ENCODE measurements around the gene LTO1.

Gene LTO1, protein sequence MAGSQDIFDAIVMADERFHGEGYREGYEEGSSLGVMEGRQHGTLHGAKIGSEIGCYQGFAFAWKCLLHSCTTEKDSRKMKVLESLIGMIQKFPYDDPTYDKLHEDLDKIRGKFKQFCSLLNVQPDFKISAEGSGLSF

DNA sequence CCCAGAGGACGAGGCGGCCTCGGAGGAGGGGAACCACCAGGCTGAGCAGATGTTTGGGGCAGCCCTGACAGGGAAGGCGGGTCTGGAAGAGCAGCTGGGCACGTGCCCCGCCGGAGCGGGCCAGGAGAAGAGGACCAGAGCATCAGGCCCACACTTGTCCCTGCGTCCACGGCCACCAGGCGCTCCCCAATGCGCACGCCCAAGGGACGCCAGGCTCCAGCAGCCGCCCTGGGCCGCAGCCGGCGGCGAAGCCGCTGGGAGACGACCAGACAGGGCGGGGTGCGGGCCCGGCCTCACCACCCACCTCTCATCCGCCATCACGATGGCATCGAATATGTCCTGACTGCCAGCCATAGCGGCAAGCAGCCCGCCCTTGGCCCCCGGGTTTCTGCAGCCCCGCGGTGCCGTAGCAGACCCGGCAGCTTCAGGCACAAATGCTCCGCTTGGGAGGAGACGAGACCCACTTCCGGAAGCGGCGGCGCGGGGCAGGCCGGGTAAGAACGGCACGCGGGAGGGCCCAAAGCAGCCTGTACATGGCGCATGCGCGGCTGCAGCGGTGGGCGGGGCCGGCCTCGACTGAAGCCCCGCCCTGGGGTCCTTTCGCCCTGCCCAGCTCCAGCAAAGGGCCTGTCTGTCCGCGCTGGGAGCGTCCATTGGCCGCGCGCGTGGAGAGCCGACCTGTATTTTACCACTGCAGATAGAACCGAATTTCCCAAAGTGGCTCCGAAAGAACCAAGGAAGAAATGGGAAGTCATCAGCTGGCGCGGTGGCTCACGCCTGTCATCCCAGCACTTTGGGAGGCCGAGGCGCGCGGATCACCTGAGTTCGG, at the start of gene LTO1:
Gene LTO1 (minus strand): TSS at position 468 of the 829 bp plus-strand sequence. CDS start 114 bp downstream, at position 354.
- Histone ChIP-seq H3K4me3 (ENCODE audit: low read depth, low read length) (peak within 1 kb of the TSS; percentile 87), H3K9me3 (ENCODE audit: severe bottlenecking) (no peaks in the 10 kb centered on the region), H3K36me3 (peaks cover 18% of the 10 kb centered on the region), H3K27me3 (ENCODE audit: insufficient read depth, low read depth, severe bottlenecking) (no peaks in the 10 kb centered on the region), H3K27ac (peak within 1 kb of the TSS; percentile 82)
- DNase-seq: peak; percentile 93
- TF ChIP-seq, protein P1, sequence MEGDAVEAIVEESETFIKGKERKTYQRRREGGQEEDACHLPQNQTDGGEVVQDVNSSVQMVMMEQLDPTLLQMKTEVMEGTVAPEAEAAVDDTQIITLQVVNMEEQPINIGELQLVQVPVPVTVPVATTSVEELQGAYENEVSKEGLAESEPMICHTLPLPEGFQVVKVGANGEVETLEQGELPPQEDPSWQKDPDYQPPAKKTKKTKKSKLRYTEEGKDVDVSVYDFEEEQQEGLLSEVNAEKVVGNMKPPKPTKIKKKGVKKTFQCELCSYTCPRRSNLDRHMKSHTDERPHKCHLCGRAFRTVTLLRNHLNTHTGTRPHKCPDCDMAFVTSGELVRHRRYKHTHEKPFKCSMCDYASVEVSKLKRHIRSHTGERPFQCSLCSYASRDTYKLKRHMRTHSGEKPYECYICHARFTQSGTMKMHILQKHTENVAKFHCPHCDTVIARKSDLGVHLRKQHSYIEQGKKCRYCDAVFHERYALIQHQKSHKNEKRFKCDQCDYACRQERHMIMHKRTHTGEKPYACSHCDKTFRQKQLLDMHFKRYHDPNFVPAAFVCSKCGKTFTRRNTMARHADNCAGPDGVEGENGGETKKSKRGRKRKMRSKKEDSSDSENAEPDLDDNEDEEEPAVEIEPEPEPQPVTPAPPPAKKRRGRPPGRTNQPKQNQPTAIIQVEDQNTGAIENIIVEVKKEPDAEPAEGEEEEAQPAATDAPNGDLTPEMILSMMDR (IDR thresholded peaks at IDR 0.05; ENCODE audit: low read depth, low read length): no peak

DNA sequence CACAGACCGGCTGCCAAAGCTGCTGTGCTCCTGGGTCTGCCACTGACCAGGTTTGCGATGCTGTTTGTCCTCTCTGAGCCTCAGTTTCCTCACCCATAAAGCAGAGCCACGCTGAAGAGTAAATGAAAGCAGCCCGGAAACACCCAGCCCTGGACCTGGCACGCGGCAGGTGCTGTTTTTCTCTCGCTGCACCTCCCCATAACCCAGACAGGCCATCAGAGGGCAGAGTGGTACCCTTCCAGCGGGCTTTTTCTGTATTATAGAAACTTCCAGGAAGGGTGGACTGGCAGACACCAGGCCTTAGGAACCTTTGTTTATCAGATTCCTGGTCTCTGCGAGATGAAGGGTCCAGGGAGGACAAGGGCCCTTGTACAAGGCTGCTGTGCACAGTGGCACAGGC, 46.6 kb upstream of the LTO1 start:
- Histone ChIP-seq H3K27me3 (ENCODE audit: insufficient read depth, low read depth, severe bottlenecking) (no peaks in the 10 kb centered on the region), H3K9me3 (ENCODE audit: severe bottlenecking) (no peaks in the 10 kb centered on the region), H3K4me3 (ENCODE audit: low read depth, low read length) (no peak overlapping the region), H3K36me3 (no peaks in the 10 kb centered on the region), H3K27ac (no peak overlapping the region)
- peak; percentile 20 for DNase-seq
- TF ChIP-seq, protein P1 (IDR thresholded peaks at IDR 0.05; ENCODE audit: low read depth, low read length): peak; percentile 58

DNA sequence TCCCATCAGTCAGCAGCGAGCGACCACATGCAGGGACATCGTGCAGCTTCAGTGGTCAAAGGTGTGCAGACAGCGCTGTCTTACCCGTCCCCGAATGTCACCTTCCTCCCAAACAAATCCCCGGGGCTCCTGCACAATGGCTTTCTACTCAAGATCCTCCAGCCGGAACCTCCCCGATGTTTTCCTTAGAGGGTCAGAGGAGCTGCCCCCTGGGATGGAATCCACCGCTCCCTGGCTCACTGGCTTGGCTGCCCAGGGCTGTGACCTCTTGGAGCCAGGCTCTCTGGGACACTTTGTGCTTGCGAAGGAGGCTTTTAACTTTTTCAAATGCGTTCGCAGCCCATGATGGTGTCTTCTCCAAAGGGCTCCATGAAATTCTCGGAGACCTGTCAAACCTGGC, 46.0 kb upstream of the LTO1 start:
- no peaks in the 10 kb centered on the region for H3K9me3 ChIP-seq (ENCODE audit: severe bottlenecking)
- H3K27me3 ChIP-seq (ENCODE audit: insufficient read depth, low read depth, severe bottlenecking): no peaks in the 10 kb centered on the region
- H3K27ac ChIP-seq: no peak overlapping the region
- TF ChIP-seq, protein P1 (IDR thresholded peaks at IDR 0.05; ENCODE audit: low read depth, low read length): no peak
- H3K4me3 ChIP-seq (ENCODE audit: low read depth, low read length): no peak overlapping the region
- DNase-seq: no peak
- H3K36me3 ChIP-seq: no peaks in the 10 kb centered on the region

DNA sequence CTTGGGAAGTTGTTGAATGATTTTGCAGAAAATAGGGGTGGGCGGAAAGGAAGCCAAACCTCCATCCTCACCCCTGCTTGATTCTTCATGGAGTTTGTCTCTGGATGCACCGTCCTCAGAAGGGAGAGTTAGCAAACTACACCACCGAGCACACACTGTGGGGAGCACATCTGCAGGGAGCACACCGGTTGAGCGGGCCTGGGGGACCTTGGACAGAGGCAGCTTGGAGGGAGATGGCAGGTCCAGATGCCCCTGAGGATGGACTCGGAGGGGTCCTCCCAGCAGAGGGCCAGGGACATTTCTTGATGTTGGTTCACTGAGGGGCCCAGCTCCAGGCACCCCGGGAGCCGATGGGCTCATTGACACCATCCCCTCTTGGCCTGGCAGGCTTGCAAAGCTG, 43.8 kb upstream of the LTO1 start:
- peak overlapping the region; percentile 49 for H3K27ac ChIP-seq
- no peaks in the 10 kb centered on the region for H3K36me3 ChIP-seq
- H3K9me3 ChIP-seq (ENCODE audit: severe bottlenecking): no peaks in the 10 kb centered on the region
- no peak for DNase-seq
- TF ChIP-seq, protein P1 (IDR thresholded peaks at IDR 0.05; ENCODE audit: low read depth, low read length): no peak
- no peak overlapping the region for H3K4me3 ChIP-seq (ENCODE audit: low read depth, low read length)
- H3K27me3 ChIP-seq (ENCODE audit: insufficient read depth, low read depth, severe bottlenecking): no peaks in the 10 kb centered on the region

DNA sequence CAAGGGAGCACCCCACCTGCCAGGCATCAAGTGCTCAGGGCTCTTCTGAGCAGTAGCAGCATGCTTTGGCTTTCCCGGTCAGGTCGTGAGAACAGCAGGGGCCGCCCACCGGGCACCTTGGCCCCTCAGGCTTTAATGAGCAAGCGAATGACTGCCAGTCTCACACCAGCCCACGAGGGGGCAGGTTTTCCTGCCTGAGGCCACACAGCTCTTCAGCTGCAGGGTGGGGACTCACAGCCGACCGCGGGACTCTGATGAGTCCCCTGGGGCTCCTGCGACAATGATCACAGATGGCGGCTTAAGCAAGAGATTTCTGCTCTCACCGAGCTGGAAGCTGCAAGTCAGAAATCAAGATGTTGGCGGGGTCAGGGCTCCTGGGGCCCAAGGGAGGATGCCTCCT, 43.0 kb upstream of the LTO1 start:
- no peaks in the 10 kb centered on the region for H3K27me3 ChIP-seq (ENCODE audit: insufficient read depth, low read depth, severe bottlenecking)
- no peaks in the 10 kb centered on the region for H3K36me3 ChIP-seq
- peak overlapping the region; percentile 49 for H3K27ac ChIP-seq
- H3K9me3 ChIP-seq (ENCODE audit: severe bottlenecking): no peaks in the 10 kb centered on the region
- peak; percentile 94 for DNase-seq
- TF ChIP-seq, protein P1 (IDR thresholded peaks at IDR 0.05; ENCODE audit: low read depth, low read length): peak; percentile 90
- H3K4me3 ChIP-seq (ENCODE audit: low read depth, low read length): no peak overlapping the region

Measured in WERI-Rb-1 (cell line).